COLO668 (cell line): Measurements from ENCODE around the gene SLC25A47.
"Not testable (repeated sequence)": the region's sequence is repeated elsewhere in the genome, so short reads cannot be mapped to it uniquely, and the experiment has no call there.

Experiments
- DNase-seq: peaks from one replicate; lab custom pipeline; 2025; ENCODE audit not compliant: unreplicated experiment; lab: John Stamatoyannopoulos, UW

Gene SLC25A47

GRCh38 chr14:100304825-100305323 is 18.3 kb upstream of the SLC25A47 start:
- DNase-seq = peak; percentile 65

- peak; percentile 65 for DNase-seq
Observed at GRCh38 chr14:100305324-100306100, 17.6 kb upstream of the SLC25A47 start.

DNA sequence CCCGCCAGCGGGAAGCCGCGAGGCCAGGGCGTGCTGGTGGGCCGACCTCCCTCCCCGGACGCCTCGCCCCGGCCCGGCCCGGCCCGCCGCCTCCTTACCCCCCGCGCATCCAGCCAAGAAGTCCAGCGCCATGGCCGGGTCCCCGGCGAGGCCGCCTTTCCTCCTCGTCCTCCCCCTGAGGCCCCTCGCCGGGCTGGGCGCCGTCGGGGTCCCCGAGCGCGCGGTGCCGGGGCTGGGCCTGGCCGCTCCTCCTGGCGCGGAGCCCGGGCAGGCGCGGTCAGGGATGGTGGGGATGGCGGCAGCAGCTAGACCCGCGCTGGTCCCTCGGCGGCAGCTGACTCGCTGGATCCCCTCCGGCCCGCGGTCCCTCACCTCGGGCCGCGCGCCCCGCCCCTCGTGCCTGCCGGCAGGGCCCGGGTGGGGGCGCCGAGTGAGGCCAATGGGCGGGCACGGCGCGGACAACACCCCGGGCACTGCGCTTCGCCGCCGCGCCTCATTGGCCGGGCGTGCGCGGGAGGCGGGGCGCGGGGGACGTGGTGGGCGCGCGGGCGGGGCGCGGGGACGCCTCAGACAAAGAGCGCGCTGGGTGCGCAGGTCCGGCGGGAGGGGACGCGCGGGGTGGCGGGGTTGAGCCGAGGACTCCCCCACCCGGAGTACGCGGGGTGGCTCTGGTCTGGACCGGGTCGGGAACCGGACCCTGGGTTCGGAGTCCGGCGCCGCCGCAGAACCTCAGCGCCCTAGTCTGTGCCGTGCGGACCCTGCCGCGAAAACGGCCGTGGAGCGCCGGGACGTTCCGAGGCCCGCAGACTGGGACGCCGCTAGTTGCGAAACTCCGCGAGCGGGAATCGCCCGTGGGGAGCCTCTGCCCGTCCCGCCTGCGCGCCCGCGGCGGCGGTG is 16.8 kb upstream of the SLC25A47 start, which contains the start of gene SLC25A29:
Gene SLC25A29 (minus strand): TSS at position 344 of the 897 bp plus-strand sequence. CDS start 212 bp downstream, at position 132.
- DNase-seq = peak; percentile 99

DNA sequence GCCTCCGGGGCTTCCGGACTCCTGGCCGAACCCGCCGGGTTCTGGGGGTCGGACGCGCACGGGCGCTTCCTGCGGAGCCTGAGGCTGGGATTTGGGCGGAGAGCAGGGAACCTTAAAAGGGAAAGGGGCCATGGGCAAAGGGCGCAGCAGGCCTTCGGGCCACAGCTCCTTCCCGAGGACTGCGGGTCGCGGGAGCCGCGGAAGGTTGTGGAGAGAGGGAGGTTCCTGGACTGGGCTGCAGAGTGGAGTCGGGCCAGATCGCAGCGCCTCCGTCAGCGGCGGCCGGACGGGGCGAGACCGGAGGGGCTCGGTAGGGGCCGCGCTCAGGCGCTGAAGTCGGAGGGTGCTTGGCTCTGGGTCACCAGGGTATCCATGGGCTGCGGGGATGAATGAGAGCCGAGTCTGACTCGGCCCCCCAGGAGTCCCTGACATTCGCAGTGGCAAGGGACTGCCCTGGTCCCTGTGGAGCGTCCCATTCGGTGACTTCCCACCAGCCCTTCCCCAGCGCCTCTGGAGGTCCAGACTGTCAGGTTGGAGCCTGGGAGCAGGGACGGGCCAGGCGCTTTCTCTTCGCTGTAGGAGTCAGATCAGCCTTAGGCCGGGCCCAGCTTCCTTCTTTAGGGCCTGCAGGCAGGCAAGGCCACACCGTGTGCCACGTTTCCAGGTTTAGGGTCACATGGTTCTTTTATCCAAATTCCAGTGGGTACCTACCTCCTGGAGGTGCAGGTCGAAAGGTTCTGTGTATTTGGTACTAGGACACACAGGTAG is 16.0 kb upstream of the SLC25A47 start:
- DNase-seq = peak; percentile 62

- no peak for DNase-seq
Observed at GRCh38 chr14:100307766-100308426, 15.2 kb upstream of the SLC25A47 start.

DNA sequence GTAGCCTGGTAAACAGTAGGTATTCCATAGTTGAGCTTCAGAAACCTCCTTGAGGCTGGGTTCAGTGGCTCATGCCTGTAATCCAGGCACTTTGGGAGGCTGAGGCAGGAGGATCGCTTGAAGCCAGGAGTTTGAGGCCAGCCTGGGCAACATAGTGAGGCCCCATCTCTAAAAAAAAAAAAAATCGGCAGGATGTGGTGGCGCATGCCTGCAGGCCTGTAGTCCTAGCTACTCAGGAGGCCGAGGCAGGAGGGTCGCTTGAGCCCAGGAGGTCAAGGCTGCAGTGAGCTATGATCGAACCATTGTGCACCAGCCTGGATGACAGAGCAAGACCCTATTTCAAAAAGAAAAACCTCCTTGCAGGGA is 14.7 kb upstream of the SLC25A47 start:
- not testable (repeated sequence) for DNase-seq

- DNase-seq = no peak
Observed at GRCh38 chr14:100309028-100309737, 14.0 kb upstream of the SLC25A47 start.

- DNase-seq = peak; percentile 31
Observed at GRCh38 chr14:100312110-100312876, 10.8 kb upstream of the SLC25A47 start.

GRCh38 chr14:100312877-100313400 is 10.2 kb upstream of the SLC25A47 start:
- peak; percentile 55 for DNase-seq

GRCh38 chr14:100313464-100314230 is 9.5 kb upstream of the SLC25A47 start:
- peak; percentile 29 for DNase-seq

DNA sequence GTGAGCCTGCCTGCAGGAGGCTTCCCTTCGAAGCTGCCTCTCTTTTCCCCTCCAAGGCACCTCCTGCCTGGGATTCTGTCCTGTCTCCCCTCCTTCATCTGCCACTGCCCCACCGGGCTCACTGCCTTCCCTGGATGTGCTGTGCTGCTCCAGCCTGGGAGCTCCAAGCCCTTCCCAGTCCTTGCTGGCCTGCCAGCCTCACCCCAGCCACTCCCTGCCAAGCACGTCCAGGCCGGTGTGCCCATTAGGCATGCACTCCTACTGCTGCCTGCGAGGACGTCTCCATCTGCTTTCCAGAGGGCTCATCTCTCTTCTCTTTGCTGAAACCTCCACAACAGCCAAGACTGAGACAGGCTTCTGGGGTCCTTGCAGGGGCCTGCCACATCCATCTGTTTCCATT is 8.4 kb upstream of the SLC25A47 start:
- no peak for DNase-seq

DNA sequence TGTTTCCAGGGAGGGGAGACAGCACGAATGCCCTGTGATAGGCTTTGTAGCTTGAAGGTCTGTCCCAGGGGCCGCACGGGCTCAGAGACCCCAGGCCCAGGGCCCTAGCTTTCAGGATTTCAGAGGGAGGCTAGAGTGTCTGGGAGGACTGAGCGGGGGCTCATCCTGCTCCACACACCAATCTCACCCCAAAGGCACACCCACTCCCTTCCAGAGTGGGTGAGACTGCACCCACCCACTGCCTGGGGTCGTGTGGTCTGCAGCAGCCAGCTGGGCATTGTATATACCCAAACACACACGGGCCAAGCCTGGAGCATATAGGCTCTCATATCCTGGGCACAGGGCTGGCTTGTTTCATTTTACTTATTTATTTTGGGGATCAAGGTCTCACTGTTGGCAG is 5.8 kb upstream of the SLC25A47 start:
- no peak for DNase-seq

GRCh38 chr14:100317912-100318808 is 5.0 kb upstream of the SLC25A47 start:
- no peak for DNase-seq

DNA sequence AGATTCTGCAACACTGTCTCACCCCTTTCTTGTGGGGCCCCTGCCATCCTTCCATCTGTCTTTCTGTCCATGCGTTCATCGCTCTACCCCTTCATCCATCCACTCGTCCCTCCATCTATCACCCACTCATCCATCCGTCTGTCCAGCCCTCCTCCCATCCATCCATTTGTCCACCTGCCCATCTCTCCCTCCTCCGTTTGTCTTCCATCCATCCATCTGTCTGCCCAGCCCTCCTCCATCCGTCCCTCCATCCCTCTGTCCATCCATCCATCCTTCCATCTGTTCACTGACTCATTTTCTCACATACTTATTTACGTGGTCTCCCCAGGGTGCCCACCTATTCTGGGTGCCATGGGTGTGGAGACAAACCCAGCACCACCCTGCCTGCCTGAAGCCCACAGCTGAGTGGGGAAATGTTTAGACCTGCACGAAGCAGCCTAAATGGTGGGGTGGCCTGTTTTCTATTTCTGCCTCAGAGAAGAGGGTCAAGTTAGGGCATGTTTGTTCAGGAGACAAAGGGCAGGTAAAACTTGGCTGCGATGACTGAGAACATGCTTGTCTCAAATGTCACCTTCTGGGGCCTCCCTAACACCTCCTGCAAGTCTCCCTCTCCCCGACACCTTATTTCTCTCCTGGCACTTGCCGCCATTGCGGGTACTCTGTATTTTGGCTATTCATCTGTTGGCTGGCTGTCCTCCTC is 2.8 kb upstream of the SLC25A47 start:
- no peak for DNase-seq

GRCh38 chr14:100321473-100322137 is 1.5 kb upstream of the SLC25A47 start:
- peak; percentile 88 for DNase-seq
